Loucy (cell line): ENCODE data around the gene HS6ST2.

Experiments
- CTCF ChIP-seq: fragments of 200-600 bp; sonication (generic); conservative IDR thresholded peaks from 2 replicates; pipeline ENCODE4 v1.5.1; 2014; ENCODE audit warnings: mild to moderate bottlenecking, antibody characterized with exemption, low read length
- EZH2phosphoT487 ChIP-seq: fragments of 200-600 bp; IDR thresholded peaks from 2 replicates; pipeline ENCODE4 v1.6.1; 2018; ENCODE audit warnings: antibody characterized with exemption, mild to moderate bottlenecking, moderate library complexity, borderline replicate concordance

GRCh38 chrX:132875650-132876522 is 82.5 kb downstream of the HS6ST2 start:
- TF ChIP-seq CTCF (no peak), EZH2phosphoT487 (no peak)
